ENCODE measurements around the gene DYNLT3.

- TF ChIP-seq, protein P1, sequence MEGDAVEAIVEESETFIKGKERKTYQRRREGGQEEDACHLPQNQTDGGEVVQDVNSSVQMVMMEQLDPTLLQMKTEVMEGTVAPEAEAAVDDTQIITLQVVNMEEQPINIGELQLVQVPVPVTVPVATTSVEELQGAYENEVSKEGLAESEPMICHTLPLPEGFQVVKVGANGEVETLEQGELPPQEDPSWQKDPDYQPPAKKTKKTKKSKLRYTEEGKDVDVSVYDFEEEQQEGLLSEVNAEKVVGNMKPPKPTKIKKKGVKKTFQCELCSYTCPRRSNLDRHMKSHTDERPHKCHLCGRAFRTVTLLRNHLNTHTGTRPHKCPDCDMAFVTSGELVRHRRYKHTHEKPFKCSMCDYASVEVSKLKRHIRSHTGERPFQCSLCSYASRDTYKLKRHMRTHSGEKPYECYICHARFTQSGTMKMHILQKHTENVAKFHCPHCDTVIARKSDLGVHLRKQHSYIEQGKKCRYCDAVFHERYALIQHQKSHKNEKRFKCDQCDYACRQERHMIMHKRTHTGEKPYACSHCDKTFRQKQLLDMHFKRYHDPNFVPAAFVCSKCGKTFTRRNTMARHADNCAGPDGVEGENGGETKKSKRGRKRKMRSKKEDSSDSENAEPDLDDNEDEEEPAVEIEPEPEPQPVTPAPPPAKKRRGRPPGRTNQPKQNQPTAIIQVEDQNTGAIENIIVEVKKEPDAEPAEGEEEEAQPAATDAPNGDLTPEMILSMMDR (IDR thresholded peaks at IDR 0.05; ENCODE audit: poor library complexity), result no peak
- TF ChIP-seq EZH2phosphoT487 (IDR thresholded peaks at IDR 0.05; ENCODE audit: low read depth, severe bottlenecking, unreplicated experiment), result no peak
These were observed 24.9 kb upstream of the DYNLT3 start for GRCh38 chrX:37872303-37872655.

All from hepatocyte (in vitro differentiated cells).